CD4-positive, alpha-beta T cell (primary cell): Measurements from ENCODE around the gene AXL. TPM values are rescaled to one million over a fixed set of nuclear protein-coding genes. Genes with fewer than 3 reads are reported as not detected.
A peak's percentile ranks its signal among the peaks of the same experiment; 100 is the strongest.

Experiments used
- ATAC-seq: fragments of 200-7000 bp; cut with Tn5 transposase; one replicate; pipeline ENCODE4 v1.10.0; 2022; ENCODE audit warnings: mild to moderate bottlenecking; ENCODE audit not compliant: poor library complexity
- CTCF ChIA-PET: fragments of 350-600 bp; sonication (Branson Sonifier 250); formaldehyde crosslinking; loops from one replicate; lab custom pipeline; 2021; ENCODE audit warnings: antibody characterized with exemption, inconsistent platforms; lab: Charles Lee
- POLR2A ChIA-PET: fragments of 350-600 bp; sonication (Branson Sonifier 250); formaldehyde crosslinking; loops from one replicate; lab custom pipeline; 2021; ENCODE audit warnings: antibody characterized with exemption, inconsistent platforms; lab: Charles Lee
- DNase-seq, 14 experiments: peaks; one replicate each; pipeline ENCODE4 v3.0.0-alpha.2; 2013 to 2020; ENCODE audit warnings: mixed read lengths in 2 of 14
- H3K27ac ChIP-seq, 2 donors: one replicate each; pipeline versions ENCODE4 v1.5.1 to v1.7.0; 2013; ENCODE audit warnings: low read length in 2 of 2, low read depth in 1 of 2, mild to moderate bottlenecking in 1 of 2
- H3K27me3 ChIP-seq, 2 experiments: 1 replicate in 1 of 2; 2 replicates in 1 of 2; pipeline versions ENCODE4 v1.6.1 to v1.7.0; 2013; ENCODE audit warnings: low read length in 2 of 2, control low read depth in 1 of 2, mild to moderate bottlenecking in 1 of 2, moderate library complexity in 1 of 2; ENCODE audit not compliant: insufficient read depth in 2 of 2, control insufficient read depth in 1 of 2
- H3K36me3 ChIP-seq: one replicate; pipeline ENCODE4 v1.6.1; 2013; ENCODE audit warnings: low read length, control low read depth; ENCODE audit not compliant: insufficient read depth
- H3K4me1 ChIP-seq: one replicate; pipeline ENCODE4 v1.6.1; 2013; ENCODE audit warnings: low read length, control low read depth; ENCODE audit not compliant: insufficient read depth
- H3K4me3 ChIP-seq: one replicate; pipeline ENCODE4 v1.5.1; 2013; ENCODE audit warnings: mild to moderate bottlenecking, low read length, moderate library complexity
- H3K9me3 ChIP-seq, 2 experiments: 1 replicate in 1 of 2; 2 replicates in 1 of 2; pipeline versions ENCODE4 v1.6.1 to v1.7.0; 2013; ENCODE audit warnings: low read length in 2 of 2, mild to moderate bottlenecking in 2 of 2, control low read depth in 1 of 2, moderate library complexity in 1 of 2; ENCODE audit not compliant: control insufficient read depth in 1 of 2, insufficient read depth in 1 of 2
- H3K27ac Mint-ChIP-seq: one replicate; pipeline ENCODE4 v1.8.0; 2020; ENCODE audit warnings: mixed read lengths
- H3K27me3 Mint-ChIP-seq: one replicate; pipeline ENCODE4 v1.8.0; 2021; ENCODE audit warnings: mixed read lengths
- H3K36me3 Mint-ChIP-seq: one replicate; pipeline ENCODE4 v1.8.0; 2021; ENCODE audit warnings: low read depth, mixed read lengths
- H3K4me1 Mint-ChIP-seq: one replicate; pipeline ENCODE4 v1.8.0; 2021; ENCODE audit warnings: low read depth, mixed read lengths
- H3K4me3 Mint-ChIP-seq: one replicate; pipeline ENCODE4 v1.8.0; 2020; ENCODE audit warnings: mild to moderate bottlenecking, mixed read lengths
- H3K9me3 Mint-ChIP-seq: one replicate; pipeline ENCODE4 v1.8.0; 2020; ENCODE audit warnings: mixed read lengths
- CTCF ChIP-seq: fragments of 200-600 bp; IDR thresholded peaks from one replicate; pipeline ENCODE4 v1.8.0; 2022; ENCODE audit warnings: antibody characterized with exemption, mild to moderate bottlenecking
- intact Hi-C, 2 experiments: fragments of 100-400 bp; cut with DNase I in 1 of 2; cut with micrococcal nuclease in 1 of 2; formaldehyde crosslinking; loops; one replicate each; pipeline versions ENCODE4 v1.15.1 to v1.9.0; 2023 to 2025; cut with DNase I, micrococcal nuclease
- total RNA-seq, 174 experiments: library from RNA in 2 of 174; stranded (reverse) in 2 of 174; gene quantifications; one replicate each; pipeline ENCODE4 v1.2.3 and lab custom pipeline; 2021 to 2026

Gene AXL
- total RNA-seq, 2 experiments from 2014 or later = 0.30 to 0.42 TPM

DNA sequence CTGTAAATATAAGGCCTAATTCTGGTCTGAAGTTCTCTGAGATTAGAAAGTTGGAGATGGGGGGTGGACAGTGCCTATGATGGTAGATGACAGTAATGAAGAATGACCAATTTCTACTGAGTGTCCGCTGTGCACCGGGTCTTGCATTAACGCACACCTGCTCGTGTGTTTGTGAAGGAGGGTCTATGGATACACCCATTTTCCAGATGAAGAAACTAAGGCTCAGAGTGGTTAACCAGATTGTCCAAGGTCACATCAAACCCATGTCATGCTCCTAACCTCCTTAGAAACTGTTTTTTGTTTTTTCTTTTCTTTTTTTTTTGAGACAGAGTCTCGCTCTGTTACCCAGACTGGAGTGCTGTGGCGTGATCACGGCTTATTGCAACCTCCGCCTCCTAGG lies 13.7 kb downstream of the AXL start:
- no peak overlapping the region for H3K27ac ChIP-seq
- no peak overlapping the region for H3K4me3 Mint-ChIP-seq
- no peaks in the 10 kb centered on the region for H3K9me3 Mint-ChIP-seq
- POLR2A ChIA-PET = no interaction called here
- H3K27me3 Mint-ChIP-seq = no peaks in the 10 kb centered on the region
- CTCF ChIA-PET = no interaction called here
- H3K27ac Mint-ChIP-seq = no peak overlapping the region
- H3K36me3 ChIP-seq = no peaks in the 10 kb centered on the region
- H3K4me3 ChIP-seq = no peak overlapping the region
- no peaks in the 10 kb centered on the region for H3K36me3 Mint-ChIP-seq
- H3K4me1 ChIP-seq = no peaks in the 10 kb centered on the region
- intact Hi-C loops = no loop called here
- no peaks in the 10 kb centered on the region for H3K9me3 ChIP-seq
- DNase-seq (no peak), ATAC-seq (no peak)
- TF ChIP-seq CTCF = no peak
- H3K27me3 ChIP-seq = no peaks in the 10 kb centered on the region
- no peaks in the 10 kb centered on the region for H3K4me1 Mint-ChIP-seq

GRCh38 chr19:41233748-41234240 lies 14.8 kb downstream of the AXL start:
- no peaks in the 10 kb centered on the region for H3K27me3 ChIP-seq
- CTCF ChIA-PET = no interaction called here
- H3K36me3 ChIP-seq = no peaks in the 10 kb centered on the region
- no peak for TF ChIP-seq CTCF
- DNase-seq = peak in 3 of 14 experiments; percentile 19 to 49 (median 35)
- Mint-ChIP-seq H3K27ac (no peak overlapping the region), H3K36me3 (no peaks in the 10 kb centered on the region), H3K4me1 (no peaks in the 10 kb centered on the region), H3K27me3 (peaks cover 5% of the 10 kb centered on the region), H3K9me3 (no peaks in the 10 kb centered on the region), H3K4me3 (no peak overlapping the region)
- H3K4me1 ChIP-seq = no peaks in the 10 kb centered on the region
- intact Hi-C loops = no loop called here
- no peak for ATAC-seq
- POLR2A ChIA-PET = interaction anchor here (1.2 kb wide), 1 partner anchor 30 kb away, joined by 3 read pairs; the partner anchor contains the start of gene HNRNPUL1
- H3K4me3 ChIP-seq = no peak overlapping the region
- no peaks in the 10 kb centered on the region for H3K9me3 ChIP-seq
- H3K27ac ChIP-seq = no peak overlapping the region

DNA sequence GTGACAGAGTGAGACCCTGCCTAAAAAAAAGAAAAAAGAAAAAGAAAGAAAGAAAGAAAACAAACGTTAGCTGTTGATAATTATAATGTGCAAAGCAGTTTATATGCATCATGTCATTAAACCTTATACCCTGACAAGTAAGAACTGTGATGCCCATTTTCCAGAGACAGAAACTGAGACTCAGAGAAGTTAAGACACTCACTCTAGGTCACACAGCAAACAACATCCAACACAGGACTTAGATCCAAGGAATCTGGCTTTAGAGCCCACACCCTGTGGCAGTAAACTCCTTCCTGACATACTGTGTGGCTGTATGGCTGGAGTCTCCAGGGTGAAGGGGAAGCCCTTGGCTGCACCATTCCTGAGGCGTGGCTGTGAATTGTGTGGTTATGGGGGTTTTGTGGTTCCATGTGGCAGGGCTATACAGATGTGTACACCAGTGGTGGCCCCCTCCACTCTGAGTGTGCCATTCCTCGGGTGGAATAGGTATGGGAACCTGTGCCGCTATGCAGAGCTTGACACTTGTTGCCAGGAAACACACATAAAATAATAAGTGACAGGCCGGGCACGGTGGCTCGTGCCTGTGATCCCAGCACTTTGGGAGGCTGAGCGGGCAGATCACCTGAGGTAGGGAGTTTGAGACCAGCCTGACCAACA lies 15.6 kb downstream of the AXL start:
- Histone ChIP-seq H3K4me3 (no peak overlapping the region), H3K4me1 (no peaks in the 10 kb centered on the region), H3K27me3 (no peaks in the 10 kb centered on the region), H3K36me3 (no peaks in the 10 kb centered on the region), H3K9me3 (no peaks in the 10 kb centered on the region), H3K27ac (no peak overlapping the region)
- ChIA-PET POLR2A (interaction anchor here (1.0 kb wide), 1 partner anchor 29 kb away, joined by 4 read pairs; the partner anchor contains the start of gene HNRNPUL1), CTCF (no interaction called here)
- TF ChIP-seq CTCF = no peak
- peaks cover 6% of the 10 kb centered on the region for H3K27me3 Mint-ChIP-seq
- H3K4me3 Mint-ChIP-seq = no peak overlapping the region
- intact Hi-C loops = no loop called here
- DNase-seq (no peak), ATAC-seq (no peak)
- no peak overlapping the region for H3K27ac Mint-ChIP-seq
- no peaks in the 10 kb centered on the region for H3K4me1 Mint-ChIP-seq
- no peaks in the 10 kb centered on the region for H3K36me3 Mint-ChIP-seq
- H3K9me3 Mint-ChIP-seq = no peaks in the 10 kb centered on the region
